OCI-LY7 (cell line): ENCODE measurements around the gene TBC1D32. TPM values are rescaled to one million over a fixed set of nuclear protein-coding genes. Genes with fewer than 3 reads are reported as not detected.

ENCODE experiments used
- BruUV-seq: library from RNA; stranded (reverse); fragments of 400-500 nt; replicated peaks from 2 replicates; lab custom pipeline; 2021; lab: Mats Ljungman, UMichigan
- CTCF ChIA-PET: fragments of 300-600 bp; sonication (Branson Sonifier 250); formaldehyde crosslinking; loops from one replicate; lab custom pipeline; 2022; ENCODE audit warnings: antibody characterized with exemption; ENCODE audit not compliant: unreplicated experiment; lab: Charles Lee
- POLR2A ChIA-PET: fragments of 300-600 bp; sonication (Branson Sonifier 250); formaldehyde crosslinking; loops from one replicate; lab custom pipeline; 2022; ENCODE audit warnings: antibody characterized with exemption; lab: Charles Lee
- DNase-seq: peaks from one replicate; pipeline ENCODE4 v3.0.0-alpha.2; 2015; ENCODE audit warnings: low spot score
- H2AFZ ChIP-seq: fragments of 200-600 bp; sonication (generic), shearing (Covaris generic); 2 replicates; pipeline ENCODE4 v1.6.1; 2014; ENCODE audit warnings: mild to moderate bottlenecking, antibody characterized with exemption, low read length, moderate library complexity
- H3K27ac ChIP-seq: fragments of 200-600 bp; sonication (generic); 2 replicates; pipeline ENCODE4 v1.5.1; 2014; ENCODE audit warnings: mixed run types, low read depth, mild to moderate bottlenecking, moderate library complexity, low read length, inconsistent platforms; ENCODE audit not compliant: poor library complexity, severe bottlenecking
- H3K36me3 ChIP-seq: fragments of 200-600 bp; sonication (generic); 2 replicates; pipeline ENCODE4 v1.6.1; 2014; ENCODE audit warnings: mild to moderate bottlenecking, antibody characterized with exemption, low read length, moderate library complexity, mixed read lengths; ENCODE audit not compliant: insufficient read depth
- H3K4me1 ChIP-seq: fragments of 200-600 bp; sonication (generic); 2 replicates; pipeline ENCODE4 v1.5.1; 2014; ENCODE audit warnings: mild to moderate bottlenecking, low read length; ENCODE audit not compliant: insufficient read depth, poor library complexity, severe bottlenecking
- H3K4me2 ChIP-seq: fragments of 200-600 bp; sonication (generic); 2 replicates; pipeline ENCODE4 v1.6.1; 2014; ENCODE audit warnings: mild to moderate bottlenecking, low read length
- H3K4me3 ChIP-seq: fragments of 200-600 bp; sonication (generic); 2 replicates; pipeline ENCODE4 v1.5.1; 2014; ENCODE audit warnings: mild to moderate bottlenecking, low read depth, low read length; ENCODE audit not compliant: poor library complexity, severe bottlenecking
- H3K79me2 ChIP-seq: fragments of 200-600 bp; sonication (generic); 2 replicates; pipeline ENCODE4 v1.6.1; 2016; ENCODE audit warnings: low read depth, mild to moderate bottlenecking, low read length, moderate library complexity, mixed read lengths; ENCODE audit not compliant: insufficient read depth
- H3K9me2 ChIP-seq: fragments of 200-600 bp; sonication (generic); 2 replicates; pipeline ENCODE4 v1.6.1; 2016; ENCODE audit warnings: mild to moderate bottlenecking, low read length, mixed read lengths; ENCODE audit not compliant: insufficient read depth
- H3K9me3 ChIP-seq: fragments of 200-600 bp; sonication (generic); 2 replicates; pipeline ENCODE4 v1.6.1; 2014; ENCODE audit warnings: mild to moderate bottlenecking, mixed run types, low read length, mixed read lengths
- H4K20me1 ChIP-seq: fragments of 200-600 bp; sonication (generic); 2 replicates; pipeline ENCODE4 v1.6.1; 2014; ENCODE audit warnings: mild to moderate bottlenecking, antibody characterized with exemption, low read length, moderate library complexity, mixed read lengths; ENCODE audit not compliant: insufficient read depth
- EZH2phosphoT487 ChIP-seq: fragments of 200-600 bp; sonication (generic); IDR thresholded peaks from 2 replicates; pipeline ENCODE4 v1.6.1; 2018; ENCODE audit warnings: low read depth, borderline replicate concordance, mild to moderate bottlenecking, mixed run types, antibody characterized with exemption, low read length, moderate library complexity, mixed read lengths
- intact Hi-C: fragments of 100-400 bp; cut with micrococcal nuclease; formaldehyde crosslinking; loops from one replicate; pipeline ENCODE4 v1.10.0; 2022; ENCODE audit not compliant: unreplicated experiment
- total RNA-seq, 2 experiments: library from RNA; depleted of rRNA in 1 of 2; stranded (reverse); fragments of >200 nt in 1 of 2; shearing (Covaris generic) in 1 of 2; gene quantifications; 2 replicates each; pipeline ENCODE4 v1.2.3, GENCODE V29; 2014 to 2022
- TF ChIP-seq, protein P1 (sequence below): fragments of 200-600 bp; sonication (generic); conservative IDR thresholded peaks from 2 replicates; pipeline ENCODE4 v1.5.1; 2014; ENCODE audit warnings: mild to moderate bottlenecking, antibody characterized with exemption, low read length, moderate library complexity, mixed read lengths

TBC1D32 gene
- total RNA-seq, 2 experiments from 2014 or later, result 3.8 to 5.1 TPM

DNA sequence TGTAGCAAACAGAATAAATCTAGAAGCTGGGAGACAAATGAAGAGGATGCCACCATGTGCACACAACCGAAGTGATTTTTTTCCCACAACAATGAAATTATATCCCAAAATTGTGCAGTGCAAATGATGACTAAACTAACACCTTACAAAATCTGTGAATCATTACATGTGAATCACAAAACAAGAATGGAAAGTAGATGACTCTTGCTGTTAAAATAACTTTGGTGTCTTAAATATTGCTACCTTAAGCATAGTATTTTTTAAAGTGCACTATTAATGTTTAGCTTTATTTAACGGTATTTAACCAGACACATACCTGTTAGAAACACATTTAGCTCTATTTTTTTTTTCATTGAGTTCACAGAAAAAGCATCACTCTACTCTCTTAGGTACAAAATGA is 190.8 kb downstream of the TBC1D32 start:
- TF ChIP-seq, protein P1, sequence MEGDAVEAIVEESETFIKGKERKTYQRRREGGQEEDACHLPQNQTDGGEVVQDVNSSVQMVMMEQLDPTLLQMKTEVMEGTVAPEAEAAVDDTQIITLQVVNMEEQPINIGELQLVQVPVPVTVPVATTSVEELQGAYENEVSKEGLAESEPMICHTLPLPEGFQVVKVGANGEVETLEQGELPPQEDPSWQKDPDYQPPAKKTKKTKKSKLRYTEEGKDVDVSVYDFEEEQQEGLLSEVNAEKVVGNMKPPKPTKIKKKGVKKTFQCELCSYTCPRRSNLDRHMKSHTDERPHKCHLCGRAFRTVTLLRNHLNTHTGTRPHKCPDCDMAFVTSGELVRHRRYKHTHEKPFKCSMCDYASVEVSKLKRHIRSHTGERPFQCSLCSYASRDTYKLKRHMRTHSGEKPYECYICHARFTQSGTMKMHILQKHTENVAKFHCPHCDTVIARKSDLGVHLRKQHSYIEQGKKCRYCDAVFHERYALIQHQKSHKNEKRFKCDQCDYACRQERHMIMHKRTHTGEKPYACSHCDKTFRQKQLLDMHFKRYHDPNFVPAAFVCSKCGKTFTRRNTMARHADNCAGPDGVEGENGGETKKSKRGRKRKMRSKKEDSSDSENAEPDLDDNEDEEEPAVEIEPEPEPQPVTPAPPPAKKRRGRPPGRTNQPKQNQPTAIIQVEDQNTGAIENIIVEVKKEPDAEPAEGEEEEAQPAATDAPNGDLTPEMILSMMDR, result no peak
- TF ChIP-seq EZH2phosphoT487, result no peak
- Histone ChIP-seq H3K4me1 (no peaks in the 10 kb centered on the region), H3K36me3 (no peaks in the 10 kb centered on the region), H2AFZ (no peak overlapping the region), H3K4me2 (no peak overlapping the region), H3K79me2 (no peaks in the 10 kb centered on the region), H3K9me2 (no peaks in the 10 kb centered on the region), H4K20me1 (no peaks in the 10 kb centered on the region), H3K4me3 (no peak overlapping the region), H3K27ac (no peak overlapping the region), H3K9me3 (0 out of 2 replicates have a peak, but pooled peaks cover 7% of the 10 kb centered on the region)
- CTCF ChIA-PET, result no interaction called here
- DNase-seq, result no peak
- intact Hi-C loops, result no loop called here
- POLR2A ChIA-PET, result interaction anchor here (0.6 kb wide), 1 partner anchor 43 kb away, joined by 3 read pairs; no protein-coding TSS in a partner anchor
- BruUV-seq, result no TSS peak

DNA sequence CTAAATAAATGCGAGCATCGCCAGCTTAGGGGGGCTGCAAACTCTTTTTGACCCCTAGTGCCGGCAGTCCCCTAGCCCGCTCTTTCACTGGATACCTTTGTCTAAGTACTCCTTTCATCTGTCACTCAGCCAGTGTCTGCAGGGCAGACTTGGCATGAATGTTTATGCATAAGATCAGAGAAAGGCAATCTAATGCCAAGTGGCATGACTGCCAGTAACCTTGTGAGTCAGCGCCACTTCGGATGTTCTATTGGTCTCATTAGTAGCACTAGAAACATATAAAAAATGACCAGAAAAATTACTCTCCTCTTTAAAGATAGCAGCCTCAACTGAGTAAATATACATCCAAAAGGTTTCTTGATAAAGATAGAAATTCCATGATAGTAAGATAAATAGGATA is 192.2 kb downstream of the TBC1D32 start:
- Histone ChIP-seq H2AFZ (no peak overlapping the region), H4K20me1 (no peaks in the 10 kb centered on the region), H3K36me3 (no peaks in the 10 kb centered on the region), H3K27ac (no peak overlapping the region), H3K79me2 (no peaks in the 10 kb centered on the region), H3K9me2 (no peaks in the 10 kb centered on the region), H3K9me3 (0 out of 2 replicates have a peak, but pooled peaks cover 7% of the 10 kb centered on the region), H3K4me3 (no peak overlapping the region), H3K4me2 (no peak overlapping the region), H3K4me1 (no peaks in the 10 kb centered on the region)
- ChIA-PET CTCF (no interaction called here), POLR2A (no interaction called here)
- BruUV-seq, result no TSS peak
- no peak for DNase-seq
- TF ChIP-seq, protein P1, result no peak
- no peak for TF ChIP-seq EZH2phosphoT487
- intact Hi-C loops, result no loop called here

DNA sequence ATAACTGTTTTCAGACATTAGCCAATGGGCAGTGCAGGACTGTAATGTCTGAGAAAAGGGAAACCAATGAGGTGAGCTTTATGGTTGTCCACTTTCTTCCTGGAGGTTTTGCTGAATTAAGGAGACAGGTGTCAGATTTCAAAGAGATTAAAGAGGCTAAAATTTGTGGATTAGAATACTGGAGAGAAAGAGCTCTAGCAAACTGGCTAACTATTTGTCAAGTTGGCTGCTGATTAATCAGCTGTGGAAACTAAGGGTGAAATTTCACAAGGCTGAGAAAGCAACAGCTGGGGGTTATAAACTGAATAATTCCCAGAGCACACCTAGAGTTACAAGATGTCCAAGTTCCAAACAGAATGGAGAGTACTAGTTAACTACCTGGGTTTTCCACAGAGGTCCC is 198.9 kb downstream of the TBC1D32 start:
- ChIA-PET POLR2A (interaction anchor here (0.8 kb wide), 1 partner anchor 36 kb away, joined by 3 read pairs; no protein-coding TSS in a partner anchor), CTCF (no interaction called here)
- no peaks in the 10 kb centered on the region for H4K20me1 ChIP-seq
- H3K36me3 ChIP-seq, result no peaks in the 10 kb centered on the region
- H3K27ac ChIP-seq, result no peak overlapping the region
- H3K4me1 ChIP-seq, result no peaks in the 10 kb centered on the region
- TF ChIP-seq, protein P1, result no peak
- H3K4me2 ChIP-seq, result no peak overlapping the region
- no peak for DNase-seq
- H3K4me3 ChIP-seq, result no peak overlapping the region
- H3K79me2 ChIP-seq, result no peaks in the 10 kb centered on the region
- H3K9me3 ChIP-seq, result no peaks in the 10 kb centered on the region
- BruUV-seq, result no TSS peak
- intact Hi-C loops, result no loop called here
- no peak overlapping the region for H2AFZ ChIP-seq
- H3K9me2 ChIP-seq, result no peaks in the 10 kb centered on the region
